PFSK-1 (cell line): ENCODE results near the gene NTM.

ENCODE experiments used
- FOXP2 ChIP-seq: optimal IDR thresholded peaks from 2 replicates; pipeline ENCODE3; 2011; ENCODE audit warnings: borderline replicate concordance, control low read depth, inconsistent platforms; ENCODE audit not compliant: insufficient read depth; ENCODE audit errors: extremely low read length, extremely low read depth
- POLR2AphosphoS5 ChIP-seq: IDR thresholded peaks from 2 replicates; pipeline ENCODE4 v1.6.1; 2012; ENCODE audit warnings: low read depth, mild to moderate bottlenecking, control low read depth, low read length, moderate library complexity
- REST ChIP-seq, 2 experiments: IDR thresholded peaks; 2 replicates each; pipeline versions ENCODE4 v1.6.1 to v1.8.0; 2011 to 2012; ENCODE audit warnings: low read depth in 2 of 2, low read length in 2 of 2, control low read depth in 1 of 2, inconsistent platforms in 1 of 2, mild to moderate bottlenecking in 1 of 2, moderate library complexity in 1 of 2; ENCODE audit not compliant: insufficient read depth in 1 of 2
- SIN3A ChIP-seq: IDR thresholded peaks from 2 replicates; pipeline ENCODE4 v1.6.1; 2012; ENCODE audit warnings: mild to moderate bottlenecking, low read length, moderate library complexity, borderline replicate concordance; ENCODE audit not compliant: insufficient read depth
- TAF1 ChIP-seq: IDR thresholded peaks from 2 replicates; pipeline ENCODE4 v1.6.1; 2012; ENCODE audit warnings: low read length, control low read depth, borderline replicate concordance; ENCODE audit not compliant: insufficient read depth

NTM gene

GRCh38 chr11:131767421-131767820 lies 397.0 kb downstream of the NTM start:
- TF ChIP-seq TAF1: no peak
- TF ChIP-seq FOXP2: no peak

GRCh38 chr11:131770801-131771200 lies 400.4 kb downstream of the NTM start:
- TF ChIP-seq FOXP2: no peak
- TF ChIP-seq POLR2AphosphoS5: no peak
- TF ChIP-seq SIN3A: no peak
- TF ChIP-seq REST (IDR thresholded peaks at IDR 0.05; ENCODE audit: insufficient read depth in 1 of 2, low read depth in 2 of 2, low read length in 2 of 2): no peak
- TF ChIP-seq TAF1: no peak

DNA sequence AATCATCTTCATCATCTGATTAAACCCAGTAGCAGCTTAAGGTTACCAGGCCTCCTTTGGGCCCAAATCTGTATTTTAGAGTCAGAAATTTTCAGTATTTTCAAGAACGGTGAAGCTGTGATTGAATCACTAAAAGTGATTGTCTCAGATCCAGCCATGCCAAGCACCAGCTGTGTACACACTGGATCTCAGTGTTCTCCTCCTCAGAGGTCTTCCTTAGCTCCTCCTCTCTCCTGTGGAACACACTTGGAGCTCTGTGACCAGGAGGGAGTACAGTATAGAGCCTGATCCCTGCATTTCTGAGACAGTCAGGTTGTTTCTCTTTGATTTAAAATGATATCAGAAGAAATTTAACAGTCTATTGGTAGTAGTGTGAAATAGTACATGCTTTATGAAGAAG lies 401.1 kb downstream of the NTM start:
- TF ChIP-seq POLR2AphosphoS5 (no peak), SIN3A (no peak), FOXP2 (no peak), REST (IDR thresholded peaks at IDR 0.05; ENCODE audit: insufficient read depth in 1 of 2, low read depth in 2 of 2, low read length in 2 of 2) (no peak), TAF1 (no peak)

- TF ChIP-seq REST (IDR thresholded peaks at IDR 0.05; ENCODE audit: insufficient read depth in 1 of 2, low read depth in 2 of 2, low read length in 2 of 2): no peak
- TF ChIP-seq SIN3A: no peak
- no peak for TF ChIP-seq FOXP2
- TF ChIP-seq POLR2AphosphoS5: no peak
- no peak for TF ChIP-seq TAF1
These were observed 403.2 kb downstream of the NTM start for GRCh38 chr11:131773626-131774025.

GRCh38 chr11:131776211-131776610 lies 405.8 kb downstream of the NTM start:
- TF ChIP-seq POLR2AphosphoS5 (no peak), TAF1 (no peak), FOXP2 (no peak), REST (IDR thresholded peaks at IDR 0.05; ENCODE audit: insufficient read depth in 1 of 2, low read depth in 2 of 2, low read length in 2 of 2) (no peak), SIN3A (no peak)
